T follicular helper cell (primary cell): ENCODE measurements around the gene IRS1.
"Not testable (repeated sequence)": the region's sequence is repeated elsewhere in the genome, so short reads cannot be mapped to it uniquely, and the experiment has no call there.

ENCODE experiments used
- DNase-seq: peaks from one replicate; pipeline ENCODE4 v3.0.0-alpha.2; 2020; ENCODE audit warnings: low read depth
- total RNA-seq, 2 experiments: gene quantifications; one replicate each; lab custom pipeline; 2026; lab: John Stamatoyannopoulos, UW

Gene IRS1
- 7.0 to 13.9 reads per million in 2 experiments for total RNA-seq

DNA sequence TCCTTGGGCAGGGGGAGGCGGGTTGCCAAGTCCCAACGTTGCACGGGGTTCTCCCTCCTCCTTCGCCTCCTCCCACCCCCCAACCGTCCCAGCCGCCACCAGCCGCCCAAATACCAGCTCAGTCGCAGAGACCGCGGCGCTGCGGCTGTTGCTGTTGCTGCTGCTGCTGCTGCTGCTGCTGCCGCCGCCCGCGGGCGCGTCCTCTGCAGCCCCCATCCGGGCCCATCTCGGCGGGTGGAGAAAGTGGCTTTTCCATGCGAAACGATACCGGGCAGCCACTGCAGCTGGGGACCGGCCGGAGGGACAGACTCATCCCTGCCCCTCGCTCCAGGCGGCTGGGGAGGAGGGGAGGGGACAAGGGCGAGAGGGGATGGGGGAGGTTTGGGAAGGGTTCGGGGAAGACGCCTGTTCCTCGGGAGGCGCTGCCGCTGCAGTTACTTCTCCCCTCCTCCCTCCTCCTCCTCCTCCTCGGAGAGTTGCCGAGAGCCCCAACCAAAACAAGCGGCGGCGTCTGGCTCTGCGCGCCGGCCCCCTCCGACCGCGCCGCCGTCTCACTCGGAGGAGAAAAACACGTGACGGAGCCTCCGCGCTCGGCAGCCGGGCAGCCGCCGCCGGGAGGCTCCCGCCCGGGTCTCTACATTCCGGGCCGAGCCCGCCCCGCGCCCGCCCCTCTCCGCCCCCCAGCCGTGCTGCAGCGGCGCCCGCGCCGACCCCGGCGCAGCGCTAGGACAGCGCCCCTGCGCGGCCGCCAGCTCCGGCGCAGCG is at the start of gene IRS1:
TSS of gene IRS1 (minus strand) at position 610 of the 765 bp plus-strand sequence. CDS start 1,082 bp downstream, outside the sequence.
- DNase-seq = peak; percentile 51

DNA sequence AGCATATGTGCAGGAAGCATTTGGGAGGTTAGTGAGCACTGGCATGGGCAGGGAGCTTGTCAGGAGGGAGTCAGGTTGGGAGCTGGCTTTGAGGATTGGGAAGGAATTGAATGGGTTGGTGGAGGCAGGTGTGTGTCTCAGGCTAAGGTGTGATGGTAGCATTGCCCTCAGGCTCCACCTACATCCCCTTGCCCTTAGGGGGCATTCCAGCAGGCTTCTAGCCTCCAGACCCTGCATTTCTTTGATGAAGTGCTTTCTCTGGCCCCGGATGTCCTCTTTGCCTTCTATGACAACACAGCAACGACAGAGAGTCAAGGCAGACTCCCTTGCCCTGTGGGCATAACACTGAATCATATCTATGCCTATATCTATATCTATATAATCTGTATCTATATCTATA is 49.7 kb upstream of the IRS1 start:
- DNase-seq = no peak

DNA sequence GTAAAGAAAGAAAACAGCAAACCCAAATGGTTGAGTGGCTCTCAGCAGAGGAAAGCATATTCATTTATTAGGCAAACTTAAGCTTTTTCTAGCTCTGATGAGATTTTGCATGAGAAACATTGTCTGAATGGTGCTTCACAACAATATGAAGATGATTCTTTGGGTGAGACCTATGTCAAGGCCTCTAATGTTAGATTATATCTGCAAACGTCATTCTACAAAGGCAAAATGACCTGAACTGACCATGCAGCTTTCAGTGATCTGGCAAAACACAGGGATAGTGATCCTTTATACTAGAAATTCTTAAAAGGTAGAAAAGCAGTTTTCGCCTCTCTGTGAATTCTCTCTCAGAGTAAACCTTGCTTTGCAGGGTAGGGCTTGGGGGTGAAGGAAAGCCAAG is 47.9 kb upstream of the IRS1 start:
- no peak for DNase-seq

GRCh38 chr2:226847090-226847489 is 47.5 kb upstream of the IRS1 start:
- DNase-seq = no peak

GRCh38 chr2:226845386-226846116 is 45.9 kb upstream of the IRS1 start:
- no peak for DNase-seq

GRCh38 chr2:226843001-226843400 is 43.4 kb upstream of the IRS1 start:
- not testable (repeated sequence) for DNase-seq

GRCh38 chr2:226839951-226840350 is 40.3 kb upstream of the IRS1 start:
- no peak for DNase-seq

- no peak for DNase-seq
Measured at GRCh38 chr2:226839161-226839560, 39.5 kb upstream of the IRS1 start.

- no peak for DNase-seq
Measured at GRCh38 chr2:226838722-226839121, 39.1 kb upstream of the IRS1 start.

DNA sequence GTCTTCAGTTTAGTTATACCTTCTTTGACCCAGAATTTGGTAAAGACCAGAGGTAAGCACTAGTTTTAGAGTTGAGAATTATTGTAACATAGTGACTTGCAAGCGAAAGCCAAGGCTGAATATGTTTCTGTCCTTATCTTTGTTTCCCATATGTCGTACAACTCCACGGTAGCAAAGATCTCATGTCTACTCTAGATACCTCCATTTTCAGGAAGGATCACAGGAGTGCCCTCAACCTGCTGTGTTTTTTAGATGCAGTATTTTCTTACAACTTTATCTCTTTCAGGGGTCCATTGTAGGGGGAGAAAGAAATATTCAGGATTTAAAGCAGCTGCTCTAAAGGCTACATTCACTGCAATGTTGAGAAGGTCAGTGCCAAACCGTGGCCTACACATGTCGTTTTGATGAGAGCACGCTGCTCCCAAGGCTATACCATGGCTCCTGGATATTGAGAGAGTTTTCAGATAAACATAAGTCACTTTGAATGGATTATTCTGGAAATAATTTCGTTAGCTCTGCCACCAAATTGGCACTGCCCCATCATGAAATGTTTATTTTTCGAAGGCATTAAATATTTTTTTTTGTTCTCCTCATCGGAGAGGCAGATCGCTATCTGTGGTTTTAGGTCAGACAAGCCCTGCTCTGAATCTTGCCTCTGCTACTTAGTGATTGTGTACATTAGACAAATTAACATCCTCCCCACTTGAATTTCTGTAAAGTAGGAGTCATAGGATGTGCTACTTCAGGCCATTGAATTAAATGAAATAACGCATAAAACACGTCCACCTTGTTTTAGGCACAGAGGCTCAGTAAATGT is 38.4 kb upstream of the IRS1 start:
- DNase-seq = no peak

DNA sequence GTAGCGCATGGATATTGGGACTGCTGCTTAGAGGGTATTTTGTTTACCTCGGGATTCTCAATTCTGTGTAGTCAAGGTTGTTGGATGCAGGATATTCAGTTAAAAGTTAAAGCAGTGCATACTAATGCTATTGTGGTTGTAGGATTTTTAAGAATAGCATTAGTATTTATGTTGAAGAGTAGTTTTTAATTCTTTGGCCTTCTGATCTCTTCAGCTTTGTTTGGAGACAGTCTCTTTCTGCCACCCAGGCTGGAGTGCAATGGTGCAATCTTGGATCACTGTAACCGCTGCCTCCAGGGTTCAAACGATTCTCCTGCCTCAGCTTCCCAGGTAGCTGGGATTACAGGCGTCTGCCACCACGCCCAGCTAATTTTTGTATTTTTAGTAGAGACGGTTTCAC is 37.7 kb upstream of the IRS1 start:
- no peak for DNase-seq

DNA sequence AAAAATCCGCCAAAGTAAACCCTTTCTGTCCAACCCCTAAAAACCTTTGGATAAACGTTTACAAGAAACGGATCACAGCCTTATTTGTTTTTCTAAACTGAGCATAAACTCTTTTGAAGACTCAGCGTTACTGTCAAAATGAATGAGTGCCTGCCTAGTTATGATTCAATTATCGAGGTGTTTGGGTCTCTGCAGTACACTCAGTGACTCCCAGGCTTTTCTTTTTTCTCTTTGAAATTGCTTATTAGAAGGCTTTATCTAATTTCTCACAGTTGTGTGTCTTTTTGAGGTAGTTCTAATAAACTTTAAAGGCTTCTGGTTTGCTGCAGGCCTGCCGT is 36.9 kb upstream of the IRS1 start:
- no peak for DNase-seq

GRCh38 chr2:226835796-226836547 is 36.4 kb upstream of the IRS1 start, which contains the start of gene RHBDD1:
Gene RHBDD1, plus strand, starts transcription at chr2:226836054. Its CDS starts 28,640 bp downstream, at chr2:226864694.
- DNase-seq = peak; percentile 89

DNA sequence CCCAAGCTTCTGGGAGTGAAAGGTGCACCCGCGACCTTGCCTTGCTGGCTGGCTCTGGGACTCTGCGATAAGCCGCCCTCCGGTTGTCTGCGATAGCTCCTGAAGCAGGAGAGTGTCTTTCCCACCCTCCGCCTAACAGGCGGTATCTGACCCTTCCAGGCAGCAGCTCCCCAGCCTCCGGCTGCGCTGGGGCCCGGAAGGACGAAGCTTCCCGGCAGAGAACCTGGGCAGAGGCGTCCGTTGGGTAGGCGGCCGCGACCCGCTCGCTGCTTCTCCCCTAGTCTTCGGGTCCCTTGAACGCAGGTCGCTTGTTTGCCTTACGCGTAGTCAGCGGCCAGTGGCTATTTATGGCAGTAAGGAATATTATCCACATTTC is 35.8 kb upstream of the IRS1 start:
- no peak for DNase-seq

DNA sequence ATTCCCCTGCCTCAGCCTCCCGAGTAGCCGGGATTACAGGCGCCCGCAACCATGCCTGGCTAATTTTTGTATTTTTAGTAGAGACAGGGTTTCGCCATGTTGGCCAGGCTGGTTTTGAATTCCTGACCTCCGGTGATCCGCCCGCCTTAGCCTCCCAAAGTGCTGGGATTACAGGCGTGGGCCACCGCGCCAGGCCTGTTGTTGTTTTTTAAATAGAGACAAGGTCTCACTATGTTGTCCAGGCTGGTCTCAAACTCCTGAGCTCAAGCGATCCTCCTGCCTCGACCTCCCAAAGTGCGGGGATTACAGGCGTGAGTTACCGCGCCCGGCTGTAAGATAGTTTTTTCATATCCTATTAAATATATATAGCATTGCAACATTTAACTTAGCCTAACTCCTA is 35.3 kb upstream of the IRS1 start:
- not testable (repeated sequence) for DNase-seq

DNA sequence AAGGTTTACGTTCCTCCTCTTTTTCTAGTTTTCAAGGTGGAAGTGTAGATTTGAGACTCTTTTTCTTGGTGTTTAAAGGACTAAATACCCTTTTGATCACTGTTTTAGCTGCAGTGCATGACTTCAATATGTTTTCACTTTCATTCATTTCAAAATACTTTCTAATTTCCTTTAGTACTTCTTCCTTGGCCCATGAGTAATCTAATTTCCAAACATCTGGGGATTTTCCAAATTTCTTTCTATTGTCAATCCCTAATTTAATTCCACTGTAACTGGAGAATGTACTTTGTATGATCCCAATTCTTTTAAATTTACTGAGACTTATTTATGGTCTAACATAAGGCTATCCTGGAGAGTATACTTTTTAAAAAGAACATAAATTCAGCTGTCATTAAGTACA is 32.4 kb upstream of the IRS1 start:
- DNase-seq = no peak

DNA sequence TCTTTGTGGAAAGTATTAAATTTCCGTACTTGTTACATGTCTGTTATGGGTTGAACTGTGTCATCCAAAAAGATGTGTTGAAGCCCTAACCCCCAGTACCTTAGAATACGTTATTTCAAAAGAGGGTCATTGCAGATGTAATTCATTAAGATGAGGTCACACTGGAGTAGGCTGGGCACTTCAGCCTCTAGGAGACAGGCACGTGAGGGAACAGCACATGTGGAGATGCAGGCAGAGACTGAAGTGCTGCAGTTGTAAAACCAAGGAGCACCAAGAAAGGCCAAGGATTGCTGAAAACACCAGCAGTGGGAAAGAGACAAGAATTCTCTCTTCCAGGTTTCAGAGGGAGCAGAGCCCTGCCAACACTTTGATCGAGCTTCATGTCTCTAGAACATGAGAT is 31.6 kb upstream of the IRS1 start:
- DNase-seq = no peak

GRCh38 chr2:226829721-226830631 is 30.4 kb upstream of the IRS1 start:
- no peak for DNase-seq

DNA sequence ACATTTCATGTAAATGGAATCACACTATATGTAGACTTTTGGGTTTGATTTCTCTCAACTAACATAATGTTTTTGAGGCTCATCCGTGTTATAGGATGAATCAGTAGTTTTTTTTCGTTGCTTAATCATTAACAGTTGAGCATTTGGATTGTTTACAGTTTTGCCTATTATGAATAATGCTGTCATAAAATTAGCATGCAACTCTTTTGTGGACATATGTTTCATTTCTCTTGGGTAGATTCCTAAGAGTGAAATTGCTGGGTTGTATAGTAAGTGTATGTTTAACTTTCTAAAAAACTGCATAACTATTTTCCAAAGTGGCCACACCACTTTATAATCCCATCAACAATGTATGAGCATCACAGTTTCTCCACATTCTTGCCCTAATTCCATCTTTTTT is 28.6 kb upstream of the IRS1 start:
- no peak for DNase-seq

- no peak for DNase-seq
Measured at GRCh38 chr2:226825056-226825455, 25.4 kb upstream of the IRS1 start.

DNA sequence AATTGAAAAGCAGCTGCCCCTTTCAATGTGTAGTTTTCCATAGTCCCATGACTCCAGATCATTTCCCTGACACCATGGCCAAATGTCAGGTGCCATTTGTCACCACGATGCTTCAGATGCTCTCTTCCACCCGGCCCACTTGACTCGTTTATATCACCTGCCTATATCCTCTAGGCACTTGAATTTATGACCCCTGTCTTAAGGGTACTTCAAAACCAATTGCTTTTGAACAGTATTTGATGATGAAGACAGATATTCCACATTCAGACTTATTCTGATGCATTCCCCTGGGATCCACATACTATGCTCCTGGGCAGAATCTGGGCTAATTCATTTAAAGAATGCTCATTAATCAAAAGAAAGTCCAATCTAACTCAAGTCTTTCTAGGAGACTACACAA is 19.3 kb upstream of the IRS1 start:
- DNase-seq = no peak
